ENCODE data around the gene YIF1A.

DNA sequence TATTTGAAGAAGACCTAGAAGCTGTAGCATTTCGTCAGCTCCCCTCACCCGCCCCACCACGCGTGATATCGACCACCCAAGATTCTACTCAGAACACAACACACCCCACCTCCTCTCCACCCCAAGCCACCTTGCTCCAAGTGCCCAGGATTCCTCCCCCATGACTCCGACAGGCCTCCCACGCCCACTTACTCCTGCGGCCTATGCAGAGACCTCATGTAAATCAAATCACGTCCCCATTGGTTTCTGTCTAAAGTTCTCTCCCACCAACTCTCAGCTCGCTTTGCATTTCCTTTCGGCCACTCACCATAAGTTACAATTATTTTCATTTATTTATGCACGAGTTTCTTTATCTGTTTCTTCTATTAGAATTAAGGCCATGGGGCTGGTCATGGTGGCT lies 13.7 kb upstream of the YIF1A start:
- TF ChIP-seq, protein P1, sequence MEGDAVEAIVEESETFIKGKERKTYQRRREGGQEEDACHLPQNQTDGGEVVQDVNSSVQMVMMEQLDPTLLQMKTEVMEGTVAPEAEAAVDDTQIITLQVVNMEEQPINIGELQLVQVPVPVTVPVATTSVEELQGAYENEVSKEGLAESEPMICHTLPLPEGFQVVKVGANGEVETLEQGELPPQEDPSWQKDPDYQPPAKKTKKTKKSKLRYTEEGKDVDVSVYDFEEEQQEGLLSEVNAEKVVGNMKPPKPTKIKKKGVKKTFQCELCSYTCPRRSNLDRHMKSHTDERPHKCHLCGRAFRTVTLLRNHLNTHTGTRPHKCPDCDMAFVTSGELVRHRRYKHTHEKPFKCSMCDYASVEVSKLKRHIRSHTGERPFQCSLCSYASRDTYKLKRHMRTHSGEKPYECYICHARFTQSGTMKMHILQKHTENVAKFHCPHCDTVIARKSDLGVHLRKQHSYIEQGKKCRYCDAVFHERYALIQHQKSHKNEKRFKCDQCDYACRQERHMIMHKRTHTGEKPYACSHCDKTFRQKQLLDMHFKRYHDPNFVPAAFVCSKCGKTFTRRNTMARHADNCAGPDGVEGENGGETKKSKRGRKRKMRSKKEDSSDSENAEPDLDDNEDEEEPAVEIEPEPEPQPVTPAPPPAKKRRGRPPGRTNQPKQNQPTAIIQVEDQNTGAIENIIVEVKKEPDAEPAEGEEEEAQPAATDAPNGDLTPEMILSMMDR (IDR thresholded peaks at IDR 0.05; ENCODE audit: poor library complexity), result no peak
- TF ChIP-seq EZH2 (IDR thresholded peaks at IDR 0.05; ENCODE audit: borderline replicate concordance), result no peak

All from hepatocyte (in vitro differentiated cells).